ENCODE measurements around the gene MRPS16. TPM values are rescaled to one million over a fixed set of nuclear protein-coding genes. Genes with fewer than 3 reads are reported as not detected.

MRPS16 gene
- total and polyA plus RNA-seq, 9 of the 15 experiments (the other 6 are each of a cell fraction or from before 2014, with no cell fraction given) = 65.0 to 239 (median 146) TPM

DNA sequence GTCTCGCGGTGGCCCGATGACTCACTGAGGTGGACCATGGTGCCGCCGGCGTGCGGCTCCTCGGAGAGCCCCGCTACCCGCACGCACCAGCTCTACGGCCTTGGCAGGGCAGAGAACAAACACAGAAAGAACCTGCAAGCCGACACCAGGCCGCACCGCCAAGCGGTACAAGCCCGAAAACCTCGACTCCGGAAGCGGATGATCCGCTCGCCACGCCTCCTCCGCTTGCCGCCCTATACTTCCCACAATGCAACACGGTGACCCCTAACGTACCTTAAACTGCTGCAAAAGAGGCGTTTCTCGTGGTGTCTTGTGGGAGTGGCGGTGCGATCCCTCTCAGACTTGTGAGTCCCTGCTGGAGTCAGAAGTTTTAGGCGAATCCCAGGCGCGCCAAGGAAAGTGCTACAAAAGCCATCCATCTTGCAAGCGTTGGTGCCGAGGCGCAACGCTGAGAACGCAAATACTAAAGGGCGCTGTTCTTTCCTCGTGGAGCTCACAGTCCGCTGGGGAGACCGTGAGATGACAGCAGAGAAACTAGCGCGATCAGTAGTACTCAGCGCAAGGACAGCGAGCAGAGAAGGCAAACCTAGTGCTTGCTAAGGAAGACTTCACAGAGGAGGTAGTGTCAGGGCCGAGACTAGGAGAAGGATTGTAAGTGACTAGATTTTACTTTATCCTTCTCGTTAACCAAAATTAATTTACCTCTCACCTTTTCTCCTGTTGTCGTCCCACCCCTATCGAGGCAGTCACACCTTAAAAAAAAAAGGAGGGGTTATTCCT is at the start of gene MRPS16 (continued):
- TF ChIP-seq, protein P1, sequence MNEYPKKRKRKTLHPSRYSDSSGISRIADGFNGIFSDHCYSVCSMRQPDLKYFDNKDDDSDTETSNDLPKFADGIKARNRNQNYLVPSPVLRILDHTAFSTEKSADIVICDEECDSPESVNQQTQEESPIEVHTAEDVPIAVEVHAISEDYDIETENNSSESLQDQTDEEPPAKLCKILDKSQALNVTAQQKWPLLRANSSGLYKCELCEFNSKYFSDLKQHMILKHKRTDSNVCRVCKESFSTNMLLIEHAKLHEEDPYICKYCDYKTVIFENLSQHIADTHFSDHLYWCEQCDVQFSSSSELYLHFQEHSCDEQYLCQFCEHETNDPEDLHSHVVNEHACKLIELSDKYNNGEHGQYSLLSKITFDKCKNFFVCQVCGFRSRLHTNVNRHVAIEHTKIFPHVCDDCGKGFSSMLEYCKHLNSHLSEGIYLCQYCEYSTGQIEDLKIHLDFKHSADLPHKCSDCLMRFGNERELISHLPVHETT (CRISPR knock-in tag; conservative IDR thresholded peaks at IDR 0.05 in 1 of 2, IDR thresholded peaks at IDR 0.05 in 1 of 2) = peak in 1 of 2 experiments; percentile 85; a peak in 2 of 4 replicates
- TF ChIP-seq, protein P2, sequence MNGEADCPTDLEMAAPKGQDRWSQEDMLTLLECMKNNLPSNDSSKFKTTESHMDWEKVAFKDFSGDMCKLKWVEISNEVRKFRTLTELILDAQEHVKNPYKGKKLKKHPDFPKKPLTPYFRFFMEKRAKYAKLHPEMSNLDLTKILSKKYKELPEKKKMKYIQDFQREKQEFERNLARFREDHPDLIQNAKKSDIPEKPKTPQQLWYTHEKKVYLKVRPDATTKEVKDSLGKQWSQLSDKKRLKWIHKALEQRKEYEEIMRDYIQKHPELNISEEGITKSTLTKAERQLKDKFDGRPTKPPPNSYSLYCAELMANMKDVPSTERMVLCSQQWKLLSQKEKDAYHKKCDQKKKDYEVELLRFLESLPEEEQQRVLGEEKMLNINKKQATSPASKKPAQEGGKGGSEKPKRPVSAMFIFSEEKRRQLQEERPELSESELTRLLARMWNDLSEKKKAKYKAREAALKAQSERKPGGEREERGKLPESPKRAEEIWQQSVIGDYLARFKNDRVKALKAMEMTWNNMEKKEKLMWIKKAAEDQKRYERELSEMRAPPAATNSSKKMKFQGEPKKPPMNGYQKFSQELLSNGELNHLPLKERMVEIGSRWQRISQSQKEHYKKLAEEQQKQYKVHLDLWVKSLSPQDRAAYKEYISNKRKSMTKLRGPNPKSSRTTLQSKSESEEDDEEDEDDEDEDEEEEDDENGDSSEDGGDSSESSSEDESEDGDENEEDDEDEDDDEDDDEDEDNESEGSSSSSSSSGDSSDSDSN (IDR thresholded peaks at IDR 0.05; ENCODE audit: borderline replicate concordance in 1 of 2, low read depth in 2 of 2, low read length in 2 of 2) = peak in 1 of 2 experiments; percentile 64; a peak in 2 of 4 replicates
- TF ChIP-seq MTA2 (IDR thresholded peaks at IDR 0.05; ENCODE audit: low read depth) (no peak; the same call in 1 of the 2 replicates), ARID1B (IDR thresholded peaks at IDR 0.05) (peak; percentile 62), ZSCAN29 (IDR thresholded peaks at IDR 0.05) (no peak; the same call in 1 of the 2 replicates), HSF4 (CRISPR knock-in tag; IDR thresholded peaks at IDR 0.05; ENCODE audit: borderline replicate concordance) (no peak), HEY1 (CRISPR knock-in tag; IDR thresholded peaks at IDR 0.05; ENCODE audit: borderline replicate concordance) (no peak), TBL1XR1 (IDR thresholded peaks at IDR 0.05; ENCODE audit: low read length in 2 of 2) (peak; percentile 25 to 30; a peak in 2 of 4 replicates)
- TF ChIP-seq, protein P3, sequence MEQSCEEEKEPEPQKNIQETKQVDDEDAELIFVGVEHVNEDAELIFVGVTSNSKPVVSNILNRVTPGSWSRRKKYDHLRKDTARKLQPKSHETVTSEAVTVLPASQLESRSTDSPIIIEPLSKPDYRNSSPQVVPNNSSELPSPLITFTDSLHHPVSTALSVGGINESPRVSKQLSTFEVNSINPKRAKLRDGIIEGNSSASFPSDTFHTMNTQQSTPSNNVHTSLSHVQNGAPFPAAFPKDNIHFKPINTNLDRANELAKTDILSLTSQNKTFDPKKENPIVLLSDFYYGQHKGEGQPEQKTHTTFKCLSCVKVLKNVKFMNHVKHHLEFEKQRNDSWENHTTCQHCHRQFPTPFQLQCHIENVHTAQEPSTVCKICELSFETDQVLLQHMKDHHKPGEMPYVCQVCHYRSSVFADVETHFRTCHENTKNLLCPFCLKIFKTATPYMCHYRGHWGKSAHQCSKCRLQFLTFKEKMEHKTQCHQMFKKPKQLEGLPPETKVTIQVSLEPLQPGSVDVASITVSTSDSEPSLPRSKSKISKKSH (CRISPR knock-in tag; IDR thresholded peaks at IDR 0.05) = no peak
- TF ChIP-seq, protein P4, sequence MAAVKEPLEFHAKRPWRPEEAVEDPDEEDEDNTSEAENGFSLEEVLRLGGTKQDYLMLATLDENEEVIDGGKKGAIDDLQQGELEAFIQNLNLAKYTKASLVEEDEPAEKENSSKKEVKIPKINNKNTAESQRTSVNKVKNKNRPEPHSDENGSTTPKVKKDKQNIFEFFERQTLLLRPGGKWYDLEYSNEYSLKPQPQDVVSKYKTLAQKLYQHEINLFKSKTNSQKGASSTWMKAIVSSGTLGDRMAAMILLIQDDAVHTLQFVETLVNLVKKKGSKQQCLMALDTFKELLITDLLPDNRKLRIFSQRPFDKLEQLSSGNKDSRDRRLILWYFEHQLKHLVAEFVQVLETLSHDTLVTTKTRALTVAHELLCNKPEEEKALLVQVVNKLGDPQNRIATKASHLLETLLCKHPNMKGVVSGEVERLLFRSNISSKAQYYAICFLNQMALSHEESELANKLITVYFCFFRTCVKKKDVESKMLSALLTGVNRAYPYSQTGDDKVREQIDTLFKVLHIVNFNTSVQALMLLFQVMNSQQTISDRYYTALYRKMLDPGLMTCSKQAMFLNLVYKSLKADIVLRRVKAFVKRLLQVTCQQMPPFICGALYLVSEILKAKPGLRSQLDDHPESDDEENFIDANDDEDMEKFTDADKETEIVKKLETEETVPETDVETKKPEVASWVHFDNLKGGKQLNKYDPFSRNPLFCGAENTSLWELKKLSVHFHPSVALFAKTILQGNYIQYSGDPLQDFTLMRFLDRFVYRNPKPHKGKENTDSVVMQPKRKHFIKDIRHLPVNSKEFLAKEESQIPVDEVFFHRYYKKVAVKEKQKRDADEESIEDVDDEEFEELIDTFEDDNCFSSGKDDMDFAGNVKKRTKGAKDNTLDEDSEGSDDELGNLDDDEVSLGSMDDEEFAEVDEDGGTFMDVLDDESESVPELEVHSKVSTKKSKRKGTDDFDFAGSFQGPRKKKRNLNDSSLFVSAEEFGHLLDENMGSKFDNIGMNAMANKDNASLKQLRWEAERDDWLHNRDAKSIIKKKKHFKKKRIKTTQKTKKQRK (IDR thresholded peaks at IDR 0.05; ENCODE audit: borderline replicate concordance, low read depth, low read length) = no peak; the same call in 1 of the 2 replicates
